WI38 (cell line): ENCODE measurements around the gene P2RY11.

Experiments used
- H3K4me3 ChIP-seq: 2 replicates; pipeline ENCODE4 v1.5.1; 2011; ENCODE audit warnings: low read depth, mild to moderate bottlenecking, control low read depth, low read length
- CTCF ChIP-seq: IDR thresholded peaks from 2 replicates; pipeline ENCODE4 v1.5.1; 2012; ENCODE audit warnings: low read depth, mild to moderate bottlenecking, control low read depth, low read length

P2RY11 gene

GRCh38 chr19:10143681-10144080 is 32.2 kb downstream of the P2RY11 start:
- TF ChIP-seq CTCF = no peak
- no peak overlapping the region for H3K4me3 ChIP-seq

- H3K4me3 ChIP-seq = no peak overlapping the region
- no peak for TF ChIP-seq CTCF
Observed at GRCh38 chr19:10144361-10144760, 32.9 kb downstream of the P2RY11 start.

- no peak overlapping the region for H3K4me3 ChIP-seq
- no peak for TF ChIP-seq CTCF
Observed at GRCh38 chr19:10145031-10145430, 33.5 kb downstream of the P2RY11 start.

- no peak for TF ChIP-seq CTCF
- no peak overlapping the region for H3K4me3 ChIP-seq
Observed at GRCh38 chr19:10146142-10146541, 34.6 kb downstream of the P2RY11 start.

GRCh38 chr19:10149427-10149826 is 37.9 kb downstream of the P2RY11 start:
- TF ChIP-seq CTCF = no peak
- no peak overlapping the region for H3K4me3 ChIP-seq

GRCh38 chr19:10151521-10151920 is 40.0 kb downstream of the P2RY11 start:
- TF ChIP-seq CTCF = no peak
- H3K4me3 ChIP-seq = no peak overlapping the region

GRCh38 chr19:10152100-10152499 is 40.6 kb downstream of the P2RY11 start:
- no peak for TF ChIP-seq CTCF
- H3K4me3 ChIP-seq = no peak overlapping the region
